Renal pelvis (tissue), 4 donors: ENCODE measurements around the gene GNAZ. TPM values are rescaled to one million over a fixed set of nuclear protein-coding genes. Genes with fewer than 3 reads are reported as not detected.
"Not testable (repeated sequence)": the region's sequence is repeated elsewhere in the genome, so short reads cannot be mapped to it uniquely, and the experiment has no call there.

Source experiments
- DNase-seq: peaks from one replicate; pipeline ENCODE4 v3.0.0-alpha.2; 2013
- polyA plus RNA-seq, 3 donors: library from polyadenylated mRNA; unstranded; fragments of 120-200 nt; gene quantifications; one replicate each; pipeline ENCODE4 v1.2.1, GENCODE V29; 2013; ENCODE audit not compliant: insufficient read length in 3 of 3

The GNAZ gene
- polyA plus RNA-seq, 3 donors, result 5.9 to 7.8 (median 6.9) TPM

DNA sequence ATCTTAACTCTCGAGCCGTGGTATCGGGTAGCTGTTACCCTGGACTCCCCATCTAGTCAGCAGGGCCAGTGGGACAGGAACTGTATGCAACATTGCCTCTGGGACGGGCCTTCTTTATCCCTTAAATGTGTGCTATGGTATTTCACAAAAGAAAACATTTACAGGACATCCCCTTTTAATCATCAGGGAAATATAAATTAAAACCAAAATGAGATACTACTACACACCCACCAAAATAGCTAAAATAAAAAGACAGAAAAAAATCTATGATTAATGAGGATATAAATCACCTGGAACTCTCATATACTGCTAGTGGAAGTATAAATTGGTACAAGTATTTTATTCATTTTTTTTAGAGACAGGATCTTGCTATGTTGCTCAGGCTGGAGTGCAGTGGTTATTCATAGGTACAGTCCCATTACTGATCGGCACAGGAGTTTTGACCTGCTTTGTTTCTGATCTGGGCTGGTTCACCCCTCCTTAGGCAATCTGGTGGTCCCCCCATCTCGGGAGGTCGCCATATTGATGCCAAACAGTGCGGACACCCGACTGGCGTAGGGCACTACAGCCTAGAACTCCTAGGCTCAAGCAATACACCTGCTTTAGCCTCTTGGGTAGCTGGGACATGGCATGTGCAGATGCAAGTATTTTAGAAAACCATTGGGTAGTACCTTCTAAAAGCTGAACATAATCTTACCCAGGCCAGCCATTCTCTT is 62.2 kb downstream of the GNAZ start:
- DNase-seq, result no peak

GRCh38 chr22:23133922-23134321 is 63.6 kb downstream of the GNAZ start:
- no peak for DNase-seq

DNA sequence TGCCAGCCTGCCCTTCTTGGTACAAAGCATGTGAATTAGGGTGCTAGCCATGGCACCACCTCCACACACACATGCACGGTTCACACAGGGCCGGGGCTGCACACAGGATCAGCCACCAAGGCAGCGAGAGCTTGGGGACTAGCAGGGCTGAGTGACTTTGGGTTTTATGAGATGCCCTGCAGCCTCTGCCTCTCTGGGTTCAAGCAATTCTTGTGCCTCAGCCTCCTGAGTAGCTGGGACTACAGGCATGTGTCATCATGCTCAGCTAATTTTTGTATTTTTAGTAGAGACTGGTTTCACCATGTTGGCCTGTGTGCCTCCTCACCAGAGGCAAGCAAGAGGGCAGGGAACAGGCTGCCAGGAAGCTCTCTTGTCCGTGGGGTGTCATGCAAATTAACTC is 66.7 kb downstream of the GNAZ start:
- DNase-seq, result not testable (repeated sequence)

DNA sequence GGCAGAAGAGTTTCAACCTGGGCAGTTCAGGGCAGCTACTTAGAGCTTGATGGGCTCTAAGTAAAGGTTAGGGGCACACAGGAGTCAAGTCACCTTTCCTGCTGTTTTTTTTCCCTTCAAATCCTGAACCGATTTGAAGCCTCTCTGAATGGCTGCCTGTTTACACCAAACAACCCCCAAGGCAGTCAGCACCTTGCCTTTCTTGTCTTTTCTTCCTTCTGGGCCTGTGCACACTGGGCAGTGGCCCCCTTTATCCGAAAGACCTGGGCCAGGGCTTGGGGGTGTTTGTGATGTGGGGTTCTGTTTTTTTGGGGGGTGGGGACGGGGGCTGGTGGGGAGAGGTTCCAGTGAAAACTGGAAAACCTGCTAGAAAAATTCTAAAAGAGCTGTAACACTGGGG is 67.1 kb downstream of the GNAZ start:
- no peak for DNase-seq

DNA sequence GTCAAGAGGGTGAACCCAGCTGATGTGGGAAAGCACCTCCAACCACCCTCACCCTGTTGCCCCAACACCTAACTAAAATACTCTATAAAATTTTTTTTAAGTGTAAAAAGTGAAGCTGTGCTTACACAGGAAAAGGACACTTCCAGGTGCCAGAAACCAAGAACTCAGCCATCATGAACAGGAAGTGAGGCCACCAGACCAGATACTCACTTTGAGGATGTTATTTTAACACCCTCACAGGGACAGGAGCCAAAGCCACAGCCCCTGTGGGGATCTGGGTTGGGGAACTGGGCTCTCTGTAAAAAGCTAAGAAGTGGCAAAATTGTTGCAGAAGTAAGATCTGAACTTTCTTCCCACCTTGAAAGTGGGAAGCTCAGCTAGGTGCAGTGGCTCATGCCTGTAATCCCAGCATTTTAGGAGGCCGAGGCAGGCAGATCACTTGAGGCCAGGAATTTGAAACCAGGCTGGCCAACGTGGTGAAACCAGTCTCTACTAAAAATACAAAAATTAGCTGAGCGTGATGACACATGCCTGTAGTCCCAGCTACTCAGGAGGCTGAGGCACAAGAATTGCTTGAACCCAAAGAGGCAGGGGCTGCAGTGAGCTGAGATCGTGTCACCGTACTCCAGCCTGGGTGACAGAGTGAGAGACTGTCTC is 67.7 kb downstream of the GNAZ start:
- no peak for DNase-seq

- no peak for DNase-seq
Measured at GRCh38 chr22:23138584-23139435, 68.5 kb downstream of the GNAZ start.

DNA sequence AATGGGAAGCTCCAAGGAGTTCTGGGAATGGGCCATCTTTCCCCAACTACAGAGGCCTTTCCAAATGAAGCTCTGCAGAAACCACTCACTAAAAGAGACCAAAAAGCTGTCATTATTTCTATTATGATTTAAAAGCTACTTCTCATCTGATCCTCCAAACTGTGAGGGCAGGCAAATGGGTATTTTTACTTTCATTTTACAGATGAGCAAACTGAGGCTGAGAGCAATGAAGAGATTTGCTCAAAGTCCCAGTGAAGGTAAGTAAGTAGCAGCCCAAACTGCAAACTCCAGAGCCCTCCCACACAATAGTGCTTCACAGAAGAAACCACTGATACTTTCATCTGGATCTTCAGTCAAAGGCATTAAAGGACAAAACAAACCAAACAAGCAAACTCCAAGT is 70.1 kb downstream of the GNAZ start:
- DNase-seq, result no peak

- DNase-seq, result no peak
Measured at GRCh38 chr22:23142546-23143105, 72.3 kb downstream of the GNAZ start.

DNA sequence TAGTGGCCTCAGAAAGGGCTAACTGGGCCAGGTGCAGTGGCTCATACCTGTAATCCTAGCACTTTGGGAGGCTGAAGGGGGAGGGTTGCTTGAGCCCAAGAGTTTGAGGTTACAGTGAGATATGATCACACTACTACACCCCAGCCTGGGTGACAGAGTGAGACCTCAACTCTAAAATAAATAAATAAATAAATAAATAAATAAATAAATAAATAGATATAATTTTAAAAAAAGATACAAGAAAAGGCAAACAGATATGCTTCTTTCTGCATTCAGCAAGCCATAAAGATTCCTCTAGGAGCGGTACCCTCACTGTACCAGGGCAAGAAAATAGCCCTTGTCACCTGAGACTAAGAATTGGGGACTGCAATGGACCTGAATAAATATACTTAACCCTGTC is 72.8 kb downstream of the GNAZ start:
- no peak for DNase-seq

DNA sequence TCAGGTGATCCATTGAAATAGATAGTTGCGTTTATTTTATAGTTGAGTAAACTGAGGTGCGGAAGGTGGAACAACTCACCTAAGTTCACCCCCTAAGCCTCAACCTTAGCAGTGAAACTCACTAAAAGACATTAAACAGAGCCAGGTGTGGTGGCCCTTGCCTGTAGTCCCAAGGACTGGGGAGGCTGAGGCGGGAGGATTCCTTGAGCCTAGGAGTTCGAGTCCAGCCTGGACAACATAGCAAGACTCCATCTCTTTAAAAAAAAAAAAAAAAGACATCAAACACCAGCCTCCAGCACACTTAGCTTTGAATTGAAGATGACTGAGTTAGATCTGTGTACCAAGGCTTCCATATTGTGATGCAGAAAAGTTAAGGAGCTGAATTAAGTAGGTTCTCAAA is 74.1 kb downstream of the GNAZ start:
- no peak for DNase-seq

- peak; percentile 98 for DNase-seq
Measured at GRCh38 chr22:23144932-23145877, 74.9 kb downstream of the GNAZ start, which contains the start of gene RAB36. Gene RAB36 (plus strand): TSS chr22:23145477. CDS start chr22:23146617, 1,140 bp downstream.

DNA sequence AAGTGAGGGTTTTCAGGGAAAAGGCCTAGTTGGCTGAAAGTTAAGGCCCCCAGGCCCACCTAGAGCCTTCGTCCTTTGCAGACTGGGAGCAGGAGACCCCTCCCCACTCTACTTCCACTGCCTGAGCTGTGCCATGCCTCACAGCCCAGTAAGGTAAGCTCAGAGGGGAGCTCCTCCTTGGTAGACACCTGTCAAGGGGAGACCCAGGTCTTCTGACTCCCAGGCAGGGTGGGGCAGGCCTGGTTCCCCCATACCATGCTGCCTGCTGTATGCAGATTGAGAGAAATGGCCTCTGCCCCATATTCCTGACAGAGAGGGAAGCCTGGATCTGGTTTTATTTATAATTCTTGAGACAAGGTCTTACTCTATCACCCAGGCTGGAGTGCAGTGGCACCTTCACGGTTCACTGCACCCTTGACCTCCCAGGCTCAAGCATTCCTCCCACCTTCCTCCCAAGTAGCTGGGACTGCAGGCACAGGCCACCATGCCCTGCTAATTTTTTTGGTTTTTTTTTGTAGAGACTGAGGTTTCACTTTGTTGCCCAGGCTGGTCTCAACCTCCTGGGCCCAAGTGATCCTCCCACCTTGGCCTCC is 75.7 kb downstream of the GNAZ start:
- DNase-seq, result no peak

GRCh38 chr22:23146478-23147205 is 76.3 kb downstream of the GNAZ start:
- no peak for DNase-seq

DNA sequence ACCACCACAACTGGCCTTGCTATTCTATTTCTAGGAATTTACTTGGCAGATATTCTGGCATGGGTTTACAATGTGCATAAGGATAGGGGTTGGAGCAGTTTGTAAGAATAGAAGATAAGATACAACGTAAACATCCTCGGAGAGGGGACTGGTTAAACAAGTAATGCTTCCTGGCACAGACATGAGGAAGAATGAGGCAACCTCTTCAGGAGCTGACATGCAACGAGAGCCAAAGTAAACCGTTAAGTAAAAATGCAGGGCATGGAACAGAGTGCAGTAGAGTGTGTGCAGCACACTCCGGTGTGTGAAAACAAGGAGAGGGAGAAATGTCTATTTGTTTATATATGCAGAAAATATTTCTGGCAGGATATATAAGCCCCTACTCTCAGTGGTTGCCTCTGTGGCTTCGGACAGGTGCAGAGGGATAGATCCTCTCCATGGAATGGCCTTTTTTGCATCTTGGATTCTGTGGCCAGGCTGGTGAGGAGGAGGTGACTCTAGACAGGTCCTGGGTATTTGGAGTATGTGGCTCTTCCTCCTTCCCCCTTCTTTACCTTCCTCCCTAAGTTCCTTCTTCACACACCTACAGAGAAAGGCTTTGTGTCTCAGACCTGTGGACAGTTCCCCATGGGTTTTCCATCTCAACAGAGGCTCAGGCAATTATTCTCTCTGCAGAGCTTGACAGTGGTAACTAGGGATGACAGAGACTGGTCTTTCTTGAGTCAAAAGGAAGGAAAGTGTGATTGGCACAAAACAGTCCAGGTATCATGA is 77.5 kb downstream of the GNAZ start:
- no peak for DNase-seq

GRCh38 chr22:23149743-23150238 is 79.5 kb downstream of the GNAZ start:
- no peak for DNase-seq

DNA sequence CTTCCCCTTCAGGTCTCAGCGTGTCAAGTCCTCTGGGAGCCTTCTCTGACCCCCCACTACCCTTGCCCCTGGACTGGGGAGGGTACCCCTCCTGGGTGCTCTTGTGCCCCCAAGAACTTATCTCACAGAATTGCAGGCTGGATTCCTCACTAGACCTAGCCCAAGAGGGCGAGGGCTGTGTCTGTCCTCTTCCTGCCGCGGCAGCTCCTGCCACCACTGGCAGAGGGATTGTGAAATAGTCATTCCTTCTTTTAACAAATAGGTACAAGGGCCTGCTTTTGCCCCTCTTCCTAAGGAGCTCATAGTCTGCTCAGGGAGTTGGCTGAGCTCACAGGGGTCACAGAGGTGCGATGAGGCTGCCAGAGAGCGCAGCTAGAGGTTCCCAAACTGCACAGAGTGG is 80.4 kb downstream of the GNAZ start:
- DNase-seq, result no peak

- no peak for DNase-seq
Measured at GRCh38 chr22:23151827-23152226, 81.5 kb downstream of the GNAZ start.

- no peak for DNase-seq
Measured at GRCh38 chr22:23152238-23153114, 82.2 kb downstream of the GNAZ start.
